GM23338 (cell line): Measurements from ENCODE around the gene PHGDH.

Experiments used
- EZH2 ChIP-seq: fragments of 200-600 bp; sonication (generic); IDR thresholded peaks from one replicate; pipeline ENCODE4 v1.8.0; 2017; ENCODE audit warnings: antibody characterized with exemption, mild to moderate bottlenecking, low read depth; ENCODE audit not compliant: unreplicated experiment
- EZH2phosphoT487 ChIP-seq: fragments of 200-600 bp; sonication (generic); IDR thresholded peaks from one replicate; pipeline ENCODE4 v1.8.1; 2018; ENCODE audit warnings: antibody characterized with exemption; ENCODE audit not compliant: unreplicated experiment
- TF ChIP-seq, protein P1 (sequence below), 2 experiments: fragments of 200-600 bp in 1 of 2; sonication (generic) in 1 of 2; conservative IDR thresholded peaks; 2 replicates each; pipeline versions ENCODE4 v1.5.1 to v1.6.1; 2016 to 2017; ENCODE audit warnings: antibody characterized with exemption in 2 of 2, low read depth in 2 of 2, mild to moderate bottlenecking in 2 of 2, moderate library complexity in 1 of 2

- TF ChIP-seq EZH2phosphoT487 (no peak), EZH2 (no peak)
- TF ChIP-seq, protein P1, sequence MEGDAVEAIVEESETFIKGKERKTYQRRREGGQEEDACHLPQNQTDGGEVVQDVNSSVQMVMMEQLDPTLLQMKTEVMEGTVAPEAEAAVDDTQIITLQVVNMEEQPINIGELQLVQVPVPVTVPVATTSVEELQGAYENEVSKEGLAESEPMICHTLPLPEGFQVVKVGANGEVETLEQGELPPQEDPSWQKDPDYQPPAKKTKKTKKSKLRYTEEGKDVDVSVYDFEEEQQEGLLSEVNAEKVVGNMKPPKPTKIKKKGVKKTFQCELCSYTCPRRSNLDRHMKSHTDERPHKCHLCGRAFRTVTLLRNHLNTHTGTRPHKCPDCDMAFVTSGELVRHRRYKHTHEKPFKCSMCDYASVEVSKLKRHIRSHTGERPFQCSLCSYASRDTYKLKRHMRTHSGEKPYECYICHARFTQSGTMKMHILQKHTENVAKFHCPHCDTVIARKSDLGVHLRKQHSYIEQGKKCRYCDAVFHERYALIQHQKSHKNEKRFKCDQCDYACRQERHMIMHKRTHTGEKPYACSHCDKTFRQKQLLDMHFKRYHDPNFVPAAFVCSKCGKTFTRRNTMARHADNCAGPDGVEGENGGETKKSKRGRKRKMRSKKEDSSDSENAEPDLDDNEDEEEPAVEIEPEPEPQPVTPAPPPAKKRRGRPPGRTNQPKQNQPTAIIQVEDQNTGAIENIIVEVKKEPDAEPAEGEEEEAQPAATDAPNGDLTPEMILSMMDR (conservative IDR thresholded peaks at IDR 0.05; ENCODE audit: low read depth in 2 of 2) = no peak
Observed at GRCh38 chr1:119679223-119679622, 32.5 kb upstream of the PHGDH start.
